Activated effector memory CD4-positive, alpha-beta T cell treated with Interleukin-2 at 50 U/mL for 16 hours (primary cell): ENCODE data around the gene ZNF157.

Experiments
- DNase-seq: peaks from one replicate; pipeline ENCODE4 v3.0.0-alpha.2; 2020

The ZNF157 gene

DNA sequence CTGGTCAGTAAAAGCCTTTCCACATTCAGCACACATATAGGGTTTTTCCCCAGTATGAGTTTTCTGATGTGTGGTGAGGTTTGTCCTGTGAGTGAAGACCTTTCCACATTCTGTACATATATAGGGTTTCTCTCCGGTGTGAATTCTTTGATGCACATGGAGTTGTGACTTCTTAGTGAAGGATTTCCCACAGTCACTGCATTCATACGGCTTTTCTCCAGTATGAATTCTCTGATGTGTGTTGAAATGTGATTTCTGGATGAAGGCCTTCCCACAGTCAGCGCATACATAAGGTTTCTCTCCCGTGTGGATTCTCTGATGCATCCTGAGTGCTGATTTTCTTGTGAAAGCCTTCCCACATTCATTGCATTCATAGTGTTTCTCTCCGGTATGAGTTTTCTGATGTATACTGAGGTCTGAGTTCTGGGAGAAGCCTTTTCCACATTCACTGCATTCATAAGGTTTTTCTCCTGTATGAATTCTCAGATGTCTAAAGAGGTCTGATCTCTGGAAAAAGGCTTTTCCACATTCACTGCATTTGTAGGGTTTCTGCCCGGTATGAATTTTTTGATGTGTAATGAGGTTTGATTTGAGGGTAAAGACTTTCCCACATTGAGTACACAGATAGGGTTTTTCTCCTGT is 77.9 kb downstream of the ZNF157 start:
- no peak for DNase-seq

DNA sequence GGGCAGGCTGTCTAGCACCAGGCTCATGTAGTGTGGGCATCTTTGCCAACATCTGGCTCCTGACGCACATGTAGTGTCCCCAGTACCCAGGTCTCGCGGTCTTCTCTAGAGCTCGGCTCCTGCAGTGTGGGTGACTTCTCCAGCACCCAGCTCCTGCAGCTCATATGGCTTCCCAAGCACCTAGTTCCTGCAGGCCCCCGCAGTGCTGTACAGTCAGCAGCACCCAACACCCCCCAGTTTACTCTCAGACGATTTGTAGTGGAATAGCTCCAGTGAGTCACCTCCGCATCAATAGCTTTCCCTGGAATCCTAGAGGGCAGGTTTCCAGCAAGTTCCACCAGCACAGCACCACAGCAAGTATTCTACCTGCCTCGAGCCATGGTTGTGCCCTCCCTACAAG is 81.7 kb downstream of the ZNF157 start:
- DNase-seq = no peak

DNA sequence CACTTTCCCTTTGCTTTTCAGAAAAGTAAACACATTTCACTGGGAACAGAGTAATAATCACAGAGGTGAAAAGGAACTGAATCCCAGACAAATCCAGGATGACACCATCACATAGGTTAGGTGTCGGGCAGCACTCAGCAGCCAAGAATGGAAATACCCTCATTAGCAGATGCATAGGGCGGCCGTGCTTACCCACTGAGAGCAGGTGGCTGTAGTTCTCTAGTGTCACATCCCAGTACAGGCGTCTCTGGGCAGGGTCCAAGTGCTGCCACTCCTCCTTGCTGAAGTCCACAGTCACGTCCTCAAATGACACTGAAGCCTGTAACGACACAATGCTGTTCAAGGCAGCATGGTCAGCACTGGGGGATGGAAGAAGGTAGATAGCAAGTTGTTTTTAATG is 85.7 kb downstream of the ZNF157 start:
- no peak for DNase-seq

DNA sequence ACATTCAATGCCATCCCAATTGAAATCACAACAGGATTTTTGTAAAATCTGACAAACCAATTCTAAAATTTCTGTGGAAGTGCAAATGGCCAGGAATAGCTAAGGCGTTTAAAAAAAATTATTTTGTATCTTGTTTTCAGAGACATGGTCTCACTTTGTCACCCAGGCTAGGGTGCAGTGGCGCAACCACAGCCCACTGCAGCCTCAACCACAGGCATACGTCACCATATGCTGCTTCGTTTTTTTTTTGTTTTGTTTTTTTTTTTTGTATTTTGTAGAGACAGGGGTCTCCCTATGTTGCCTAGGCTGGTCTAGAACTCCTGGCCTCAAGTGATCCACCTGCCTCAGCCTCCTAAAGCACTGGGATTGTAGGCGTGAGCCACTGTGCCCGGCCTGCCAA is 88.2 kb downstream of the ZNF157 start:
- DNase-seq = no peak

DNA sequence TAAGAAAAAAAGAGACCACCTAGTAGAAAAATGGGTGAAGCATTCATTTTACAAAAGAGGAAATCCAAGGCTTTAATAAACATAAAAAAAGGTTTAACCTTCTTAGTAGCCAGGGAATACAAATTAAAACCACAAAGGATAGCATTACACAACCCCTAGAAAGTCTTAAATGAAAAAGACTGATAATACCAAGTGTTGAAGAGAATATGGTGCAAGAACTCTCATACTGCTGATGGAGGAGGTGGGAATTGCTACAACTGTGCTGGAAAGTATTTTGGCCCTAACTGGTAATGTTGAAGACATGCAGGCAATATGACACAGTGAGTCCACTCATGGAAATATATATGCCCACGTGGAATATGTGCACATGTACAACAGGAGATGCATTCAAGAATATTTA is 90.2 kb downstream of the ZNF157 start:
- no peak for DNase-seq
